ENCODE results near the gene TRAF3.

Gene TRAF3

DNA sequence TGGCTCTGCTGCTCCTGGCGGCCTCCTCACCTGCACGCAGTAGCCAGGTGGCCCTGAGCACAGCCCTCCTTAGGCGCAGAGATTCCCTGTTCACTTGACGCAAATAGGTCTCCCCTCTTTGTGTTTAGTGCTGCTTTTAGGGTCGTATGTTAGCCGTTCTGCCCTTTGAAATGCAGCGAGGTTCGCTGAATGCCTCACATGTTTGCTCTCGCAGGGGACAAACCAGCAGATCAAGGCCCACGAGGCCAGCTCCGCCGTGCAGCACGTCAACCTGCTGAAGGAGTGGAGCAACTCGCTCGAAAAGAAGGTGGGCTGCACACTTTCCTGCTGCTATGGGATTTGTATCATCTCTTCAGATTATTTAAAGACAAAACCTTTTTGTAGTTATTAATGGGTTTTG, 113.9 kb downstream of the TRAF3 start:
- H3K79me1 ChIP-seq (ENCODE audit: low read length), result no peaks in the 10 kb centered on the region
- H3K9me3 ChIP-seq (ENCODE audit: insufficient read depth, low read depth, low read length), result no peaks in the 10 kb centered on the region
- no peaks in the 10 kb centered on the region for H3K4me1 ChIP-seq (ENCODE audit: control insufficient read depth in 1 of 2, insufficient read depth in 2 of 2, low read length in 2 of 2)
- no peak overlapping the region for H4K12ac ChIP-seq (ENCODE audit: low read depth, low read length)
- no peak overlapping the region for H3K4me3 ChIP-seq (ENCODE audit: low read depth, low read length)
- H3K14ac ChIP-seq (ENCODE audit: low read length), result no peak overlapping the region
- H3K27ac ChIP-seq (ENCODE audit: low read depth, low read length), result no peak overlapping the region
- WGBS (ENCODE audit: extremely low coverage, insufficient coverage, insufficient read length), result no CpG with 5 or more reads among the region's 15 CpGs
- H2BK120ac ChIP-seq (ENCODE audit: insufficient read depth, low read length, poor library complexity), result no peak overlapping the region
- no peak overlapping the region for H2AK5ac ChIP-seq (ENCODE audit: low read length)
- H4K91ac ChIP-seq (ENCODE audit: low read depth, low read length), result no peak overlapping the region
- no peak overlapping the region for H3K18ac ChIP-seq (ENCODE audit: low read length)
- H3K23ac ChIP-seq (ENCODE audit: low read length), result no peak overlapping the region
- no peak overlapping the region for H3K4me2 ChIP-seq (ENCODE audit: low read length)
- no peaks in the 10 kb centered on the region for H3K27me3 ChIP-seq (ENCODE audit: insufficient read depth, low read length)
- H2AFZ ChIP-seq (ENCODE audit: insufficient read depth, low read length, poor library complexity), result no peak overlapping the region
- no peak for DNase-seq
- H3K9ac ChIP-seq (ENCODE audit: low read length), result no peak overlapping the region
- no peak overlapping the region for H2BK5ac ChIP-seq (ENCODE audit: low read depth, low read length, poor library complexity)
- H3K4ac ChIP-seq (ENCODE audit: low read depth, low read length), result no peak overlapping the region
- H4K8ac ChIP-seq (ENCODE audit: low read depth, low read length), result no peak overlapping the region
- H3K79me2 ChIP-seq (ENCODE audit: control insufficient read depth, insufficient read depth, low read length, poor library complexity), result no peaks in the 10 kb centered on the region
- peaks cover 8 to 11% of the 10 kb centered on the region in 2 experiments for H3K36me3 ChIP-seq (ENCODE audit: control insufficient read depth in 1 of 2, insufficient read depth in 2 of 2, low read length in 2 of 2)
- H2BK12ac ChIP-seq (ENCODE audit: low read length), result no peak overlapping the region

DNA sequence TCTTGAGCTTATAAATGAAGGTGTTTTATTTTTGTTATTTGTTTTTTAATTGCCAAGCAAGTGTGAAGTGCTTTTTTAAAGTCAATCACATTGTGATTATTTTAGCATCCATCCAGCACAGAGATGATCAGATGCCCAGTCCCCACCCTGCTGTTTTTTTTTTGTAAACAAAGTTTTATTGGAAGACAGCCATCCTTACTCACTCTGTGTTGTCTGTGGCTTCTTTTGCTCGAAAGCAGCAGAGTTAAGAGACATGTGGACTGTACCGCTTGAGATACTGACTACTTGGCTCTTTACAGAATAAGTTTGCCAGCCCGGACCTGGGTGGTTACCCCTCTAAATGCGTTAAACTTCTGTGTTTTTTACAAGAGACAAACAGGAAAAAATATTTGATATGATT, 114.3 kb downstream of the TRAF3 start:
- H3K79me2 ChIP-seq (ENCODE audit: control insufficient read depth, insufficient read depth, low read length, poor library complexity), result no peaks in the 10 kb centered on the region
- no peaks in the 10 kb centered on the region for H3K79me1 ChIP-seq (ENCODE audit: low read length)
- no peak overlapping the region for H4K12ac ChIP-seq (ENCODE audit: low read depth, low read length)
- H3K9ac ChIP-seq (ENCODE audit: low read length), result no peak overlapping the region
- H3K9me3 ChIP-seq (ENCODE audit: insufficient read depth, low read depth, low read length), result no peaks in the 10 kb centered on the region
- no peaks in the 10 kb centered on the region for H3K27me3 ChIP-seq (ENCODE audit: insufficient read depth, low read length)
- H3K27ac ChIP-seq (ENCODE audit: low read depth, low read length), result no peak overlapping the region
- H2BK120ac ChIP-seq (ENCODE audit: insufficient read depth, low read length, poor library complexity), result no peak overlapping the region
- no peak overlapping the region for H3K4me2 ChIP-seq (ENCODE audit: low read length)
- no CpG with 5 or more reads among the region's 4 CpGs for WGBS (ENCODE audit: extremely low coverage, insufficient coverage, insufficient read length)
- H3K23ac ChIP-seq (ENCODE audit: low read length), result no peak overlapping the region
- H2BK5ac ChIP-seq (ENCODE audit: low read depth, low read length, poor library complexity), result no peak overlapping the region
- DNase-seq, result no peak
- no peak overlapping the region for H4K8ac ChIP-seq (ENCODE audit: low read depth, low read length)
- no peak overlapping the region for H4K91ac ChIP-seq (ENCODE audit: low read depth, low read length)
- H3K4ac ChIP-seq (ENCODE audit: low read depth, low read length), result no peak overlapping the region
- H3K4me1 ChIP-seq (ENCODE audit: control insufficient read depth in 1 of 2, insufficient read depth in 2 of 2, low read length in 2 of 2), result no peaks in the 10 kb centered on the region
- peaks cover 8% of the 10 kb centered on the region in 2 experiments for H3K36me3 ChIP-seq (ENCODE audit: control insufficient read depth in 1 of 2, insufficient read depth in 2 of 2, low read length in 2 of 2)
- H2AFZ ChIP-seq (ENCODE audit: insufficient read depth, low read length, poor library complexity), result no peak overlapping the region
- no peak overlapping the region for H3K4me3 ChIP-seq (ENCODE audit: low read depth, low read length)
- no peak overlapping the region for H2AK5ac ChIP-seq (ENCODE audit: low read length)
- no peak overlapping the region for H3K14ac ChIP-seq (ENCODE audit: low read length)
- H3K18ac ChIP-seq (ENCODE audit: low read length), result no peak overlapping the region
- no peak overlapping the region for H2BK12ac ChIP-seq (ENCODE audit: low read length)

DNA sequence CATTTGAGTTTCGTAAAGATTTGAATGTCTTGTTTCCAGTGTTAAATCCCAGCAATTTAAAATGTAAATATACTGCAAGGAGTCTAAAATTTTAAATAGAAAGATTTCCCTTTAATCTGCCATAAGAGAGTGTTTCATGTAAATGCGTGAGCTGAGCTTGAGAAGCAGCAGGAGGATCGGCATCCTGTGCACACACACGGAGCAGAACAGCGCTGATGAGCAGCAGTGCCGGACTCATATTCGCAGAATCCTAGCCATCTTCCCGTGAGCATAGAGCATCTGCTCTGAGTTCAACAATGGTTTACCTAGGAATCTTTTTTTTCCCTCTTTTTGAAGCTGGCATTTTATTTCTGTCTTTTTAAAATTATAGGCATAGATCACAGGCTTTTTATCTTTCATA, 115.4 kb downstream of the TRAF3 start:
- Histone ChIP-seq H3K9me3 (ENCODE audit: insufficient read depth, low read depth, low read length) (no peaks in the 10 kb centered on the region), H3K9ac (ENCODE audit: low read length) (no peak overlapping the region)
- no peak for DNase-seq

DNA sequence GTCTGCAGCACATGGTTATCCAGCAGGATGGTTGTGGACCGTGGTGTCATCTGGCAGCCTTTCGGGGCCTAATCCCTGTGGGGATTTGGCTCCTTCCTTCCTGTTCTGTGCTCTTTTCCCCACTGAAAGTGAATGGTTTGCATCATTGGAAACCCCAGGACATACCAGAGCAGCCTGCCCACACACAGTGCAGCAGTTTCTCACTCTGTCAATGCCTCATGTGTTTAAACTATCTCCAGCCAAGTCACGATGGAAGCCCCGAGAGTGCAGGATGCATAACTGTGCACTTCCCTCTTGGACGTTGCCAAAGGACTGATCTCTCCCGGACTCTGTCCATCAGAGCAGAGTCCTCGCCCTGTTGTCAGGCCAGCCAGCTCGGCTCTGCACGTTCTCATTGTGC, 116.2 kb downstream of the TRAF3 start:
- Histone ChIP-seq H4K8ac (ENCODE audit: low read depth, low read length) (no peak overlapping the region), H3K9me3 (ENCODE audit: insufficient read depth, low read depth, low read length) (no peaks in the 10 kb centered on the region), H3K4ac (ENCODE audit: low read depth, low read length) (no peak overlapping the region), H3K23ac (ENCODE audit: low read length) (no peak overlapping the region), H3K4me1 (ENCODE audit: control insufficient read depth in 1 of 2, insufficient read depth in 2 of 2, low read length in 2 of 2) (no peaks in the 10 kb centered on the region), H3K4me3 (ENCODE audit: low read depth, low read length) (no peak overlapping the region), H2AFZ (ENCODE audit: insufficient read depth, low read length, poor library complexity) (no peak overlapping the region), H2AK5ac (ENCODE audit: low read length) (no peak overlapping the region), H2BK120ac (ENCODE audit: insufficient read depth, low read length, poor library complexity) (no peak overlapping the region), H4K12ac (ENCODE audit: low read depth, low read length) (no peak overlapping the region), H3K18ac (ENCODE audit: low read length) (no peak overlapping the region), H3K4me2 (ENCODE audit: low read length) (no peak overlapping the region), H2BK5ac (ENCODE audit: low read depth, low read length, poor library complexity) (no peak overlapping the region), H3K36me3 (ENCODE audit: control insufficient read depth in 1 of 2, insufficient read depth in 2 of 2, low read length in 2 of 2) (peaks cover 4 to 6% of the 10 kb centered on the region in 2 experiments), H3K27ac (ENCODE audit: low read depth, low read length) (no peak overlapping the region), H3K27me3 (ENCODE audit: insufficient read depth, low read length) (no peaks in the 10 kb centered on the region), H3K14ac (ENCODE audit: low read length) (no peak overlapping the region), H3K79me2 (ENCODE audit: control insufficient read depth, insufficient read depth, low read length, poor library complexity) (no peaks in the 10 kb centered on the region), H3K9ac (ENCODE audit: low read length) (no peak overlapping the region), H3K79me1 (ENCODE audit: low read length) (no peaks in the 10 kb centered on the region), H2BK12ac (ENCODE audit: low read length) (no peak overlapping the region), H4K91ac (ENCODE audit: low read depth, low read length) (no peak overlapping the region)
- DNase-seq, result no peak
- WGBS (ENCODE audit: extremely low coverage, insufficient coverage, insufficient read length), result no CpG with 5 or more reads among the region's 9 CpGs

More for the DNA sequence above, 115.4 kb downstream of the TRAF3 start:
- Histone ChIP-seq H2BK12ac (ENCODE audit: low read length) (no peak overlapping the region), H3K23ac (ENCODE audit: low read length) (no peak overlapping the region), H3K36me3 (ENCODE audit: control insufficient read depth in 1 of 2, insufficient read depth in 2 of 2, low read length in 2 of 2) (peaks cover 7 to 8% of the 10 kb centered on the region in 2 experiments), H3K27me3 (ENCODE audit: insufficient read depth, low read length) (no peaks in the 10 kb centered on the region), H2AFZ (ENCODE audit: insufficient read depth, low read length, poor library complexity) (no peak overlapping the region), H4K12ac (ENCODE audit: low read depth, low read length) (no peak overlapping the region), H3K79me2 (ENCODE audit: control insufficient read depth, insufficient read depth, low read length, poor library complexity) (no peaks in the 10 kb centered on the region), H3K4me2 (ENCODE audit: low read length) (no peak overlapping the region), H4K8ac (ENCODE audit: low read depth, low read length) (no peak overlapping the region), H2BK5ac (ENCODE audit: low read depth, low read length, poor library complexity) (no peak overlapping the region), H3K79me1 (ENCODE audit: low read length) (no peaks in the 10 kb centered on the region), H4K91ac (ENCODE audit: low read depth, low read length) (no peak overlapping the region), H3K4me3 (ENCODE audit: low read depth, low read length) (no peak overlapping the region), H3K27ac (ENCODE audit: low read depth, low read length) (no peak overlapping the region), H3K18ac (ENCODE audit: low read length) (no peak overlapping the region), H2BK120ac (ENCODE audit: insufficient read depth, low read length, poor library complexity) (no peak overlapping the region), H3K4me1 (ENCODE audit: control insufficient read depth in 1 of 2, insufficient read depth in 2 of 2, low read length in 2 of 2) (no peaks in the 10 kb centered on the region), H2AK5ac (ENCODE audit: low read length) (no peak overlapping the region), H3K4ac (ENCODE audit: low read depth, low read length) (no peak overlapping the region), H3K14ac (ENCODE audit: low read length) (no peak overlapping the region)
- no CpG with 5 or more reads among the region's 8 CpGs for WGBS (ENCODE audit: extremely low coverage, insufficient coverage, insufficient read length)
